Epithelial cell of esophagus (primary cell): ENCODE measurements around the gene TNFRSF14.

ENCODE experiments used
- DNase-seq: peaks from one replicate; pipeline ENCODE4 v3.0.0; 2010; ENCODE audit warnings: low read depth
- H3K4me3 ChIP-seq: 2 replicates; pipeline ENCODE4 v1.5.1; 2011; ENCODE audit warnings: mild to moderate bottlenecking, low read length, control low read depth
- TF ChIP-seq, protein P1 (sequence below): IDR thresholded peaks from 2 replicates; pipeline ENCODE4 v1.5.1; 2011; ENCODE audit warnings: low read depth, mild to moderate bottlenecking, low read length, control low read depth, inconsistent platforms; ENCODE audit not compliant: insufficient read depth; ENCODE audit errors: missing control alignments

Gene TNFRSF14

DNA sequence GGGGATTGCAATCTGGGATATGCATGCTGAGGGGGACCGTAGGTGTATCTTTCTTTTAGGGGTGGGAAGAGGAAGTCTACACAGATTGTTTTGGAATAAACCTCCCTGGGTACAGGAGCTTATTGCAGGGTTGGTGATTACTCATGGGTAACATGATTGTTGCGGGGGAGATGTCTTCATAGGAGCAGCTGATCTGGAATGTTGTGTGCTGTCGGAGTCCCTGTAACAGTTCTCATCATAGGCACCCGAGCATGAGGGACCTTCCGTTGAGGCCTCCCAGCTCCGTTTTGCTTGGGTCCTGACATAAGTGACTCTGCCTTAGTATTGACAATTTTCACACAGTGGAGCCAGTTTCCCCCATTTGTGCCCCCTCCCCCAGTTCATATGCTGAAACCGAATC lies 26.2 kb downstream of the TNFRSF14 start:
- TF ChIP-seq, protein P1, sequence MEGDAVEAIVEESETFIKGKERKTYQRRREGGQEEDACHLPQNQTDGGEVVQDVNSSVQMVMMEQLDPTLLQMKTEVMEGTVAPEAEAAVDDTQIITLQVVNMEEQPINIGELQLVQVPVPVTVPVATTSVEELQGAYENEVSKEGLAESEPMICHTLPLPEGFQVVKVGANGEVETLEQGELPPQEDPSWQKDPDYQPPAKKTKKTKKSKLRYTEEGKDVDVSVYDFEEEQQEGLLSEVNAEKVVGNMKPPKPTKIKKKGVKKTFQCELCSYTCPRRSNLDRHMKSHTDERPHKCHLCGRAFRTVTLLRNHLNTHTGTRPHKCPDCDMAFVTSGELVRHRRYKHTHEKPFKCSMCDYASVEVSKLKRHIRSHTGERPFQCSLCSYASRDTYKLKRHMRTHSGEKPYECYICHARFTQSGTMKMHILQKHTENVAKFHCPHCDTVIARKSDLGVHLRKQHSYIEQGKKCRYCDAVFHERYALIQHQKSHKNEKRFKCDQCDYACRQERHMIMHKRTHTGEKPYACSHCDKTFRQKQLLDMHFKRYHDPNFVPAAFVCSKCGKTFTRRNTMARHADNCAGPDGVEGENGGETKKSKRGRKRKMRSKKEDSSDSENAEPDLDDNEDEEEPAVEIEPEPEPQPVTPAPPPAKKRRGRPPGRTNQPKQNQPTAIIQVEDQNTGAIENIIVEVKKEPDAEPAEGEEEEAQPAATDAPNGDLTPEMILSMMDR: no peak
- DNase-seq: no peak
- H3K4me3 ChIP-seq: no peak overlapping the region

DNA sequence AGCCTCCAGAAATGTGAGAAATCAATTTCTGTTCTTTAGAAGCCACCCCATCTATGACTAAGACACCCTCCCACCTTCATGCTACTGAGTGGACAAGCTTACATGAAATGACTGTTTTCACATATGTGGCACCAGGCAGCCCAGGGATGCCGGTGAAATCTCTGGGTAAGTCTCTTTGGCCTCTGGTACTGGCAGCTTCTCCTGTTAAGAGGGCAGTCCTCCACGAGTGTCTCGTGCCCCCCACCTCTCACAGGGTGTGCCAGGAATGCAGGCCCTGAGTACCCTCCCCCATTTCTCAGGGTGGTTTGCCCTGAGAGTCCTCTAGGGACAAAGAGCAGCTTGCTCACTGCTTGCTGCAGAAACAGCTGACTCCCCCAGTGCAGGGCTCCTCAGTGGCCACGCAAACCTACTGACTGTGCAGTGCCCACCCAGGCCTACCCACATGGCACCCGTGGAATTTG lies 27.2 kb downstream of the TNFRSF14 start:
- H3K4me3 ChIP-seq: no peak overlapping the region
- TF ChIP-seq, protein P1: no peak

DNA sequence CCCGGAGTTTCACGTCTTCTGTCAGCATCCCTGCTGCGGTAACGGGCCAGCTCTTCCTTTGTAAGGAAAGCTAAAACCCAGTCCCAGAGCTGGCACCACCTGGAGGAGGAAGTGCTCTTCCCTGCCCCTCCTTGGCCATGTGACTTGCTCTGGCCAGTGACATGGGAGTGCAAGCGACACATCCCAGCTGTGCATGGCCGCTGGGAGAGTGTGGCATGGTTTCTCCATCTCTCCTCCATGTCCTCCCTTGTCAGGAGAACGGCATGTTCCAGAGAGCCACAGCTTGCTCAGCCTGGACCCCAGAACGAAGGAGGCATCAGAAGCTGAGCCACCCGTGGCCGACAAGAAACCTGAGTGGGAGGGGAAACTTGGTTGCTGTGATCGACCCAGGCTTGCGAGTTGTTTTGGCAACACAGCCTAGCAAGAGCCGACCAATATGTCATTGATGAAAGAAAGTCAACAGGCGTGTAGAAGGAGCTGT lies 27.7 kb downstream of the TNFRSF14 start:
- no peak overlapping the region for H3K4me3 ChIP-seq
- peak; percentile 23 for DNase-seq
- TF ChIP-seq, protein P1: no peak

More for the DNA sequence above, 27.2 kb downstream of the TNFRSF14 start:
- no peak for DNase-seq

DNA sequence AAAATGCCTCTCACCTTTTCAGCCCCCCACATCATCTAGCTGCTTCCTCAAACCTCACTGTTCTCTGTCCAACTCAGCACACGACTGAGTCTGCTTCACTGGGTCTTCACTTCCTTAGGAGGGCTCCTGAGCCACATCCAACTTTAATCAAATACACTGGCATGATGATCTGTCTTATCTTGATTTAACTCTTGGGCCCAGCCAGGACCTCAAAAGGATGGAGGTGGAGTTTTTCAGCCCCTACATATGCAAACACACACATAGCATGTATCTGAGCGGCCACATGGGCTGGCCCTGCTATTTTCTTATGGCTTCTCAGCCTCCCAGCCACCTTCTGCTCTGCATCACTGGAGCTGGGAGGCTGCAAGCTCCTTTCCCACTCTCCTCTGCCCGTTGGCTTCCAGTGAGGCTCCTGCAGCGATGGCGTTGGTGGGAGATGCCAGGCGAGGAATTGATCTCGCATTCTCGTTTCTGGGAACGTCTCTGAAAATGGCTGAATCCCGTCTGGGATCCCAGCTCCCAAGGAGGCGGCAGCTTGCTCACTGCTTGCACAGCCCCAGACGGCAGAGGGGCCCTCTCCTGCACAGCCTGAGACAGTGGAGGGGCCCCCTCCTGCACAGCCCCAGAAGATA lies 28.6 kb downstream of the TNFRSF14 start:
- TF ChIP-seq, protein P1: no peak
- H3K4me3 ChIP-seq: no peak overlapping the region
- DNase-seq: no peak

DNA sequence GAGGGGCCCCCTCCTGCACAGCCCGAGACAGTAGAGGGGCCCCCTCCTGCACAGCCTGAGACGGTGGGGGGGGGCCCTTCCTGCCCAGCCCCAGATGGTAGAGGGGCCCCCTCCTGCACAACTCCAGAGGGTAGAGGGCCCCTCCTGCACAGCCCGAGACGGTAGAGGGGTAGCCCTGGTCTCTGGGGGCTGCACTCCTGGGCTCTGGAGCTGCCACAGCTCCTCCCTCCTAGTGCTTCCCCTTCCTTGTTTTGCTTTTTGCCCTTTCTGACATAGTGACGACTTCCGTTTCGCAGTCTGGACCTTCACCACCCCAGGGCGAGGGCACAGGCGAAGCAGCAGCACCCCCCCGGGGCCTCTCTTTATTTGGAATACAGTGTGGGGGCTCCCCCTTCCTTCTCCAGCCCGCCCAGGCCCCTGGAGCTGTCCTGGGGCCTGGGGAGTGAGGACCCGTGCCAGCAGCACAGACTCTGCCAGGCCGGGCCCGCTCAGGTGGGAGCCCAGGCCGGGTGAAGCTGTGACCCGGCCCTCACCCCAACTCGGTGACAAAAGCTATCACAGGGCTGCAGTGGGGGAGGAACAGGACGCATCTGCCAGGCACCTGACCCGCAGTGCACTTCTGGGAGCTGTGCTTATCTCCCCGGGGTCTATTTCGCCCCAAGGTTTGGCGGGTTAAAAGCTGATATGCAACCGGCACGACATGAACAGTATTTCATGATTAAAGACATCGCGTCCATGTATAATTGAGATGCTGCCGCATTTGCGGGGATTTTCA lies 29.3 kb downstream of the TNFRSF14 start:
- DNase-seq: peak; percentile 31
- TF ChIP-seq, protein P1: no peak
- H3K4me3 ChIP-seq: peak overlapping the region; percentile 74

DNA sequence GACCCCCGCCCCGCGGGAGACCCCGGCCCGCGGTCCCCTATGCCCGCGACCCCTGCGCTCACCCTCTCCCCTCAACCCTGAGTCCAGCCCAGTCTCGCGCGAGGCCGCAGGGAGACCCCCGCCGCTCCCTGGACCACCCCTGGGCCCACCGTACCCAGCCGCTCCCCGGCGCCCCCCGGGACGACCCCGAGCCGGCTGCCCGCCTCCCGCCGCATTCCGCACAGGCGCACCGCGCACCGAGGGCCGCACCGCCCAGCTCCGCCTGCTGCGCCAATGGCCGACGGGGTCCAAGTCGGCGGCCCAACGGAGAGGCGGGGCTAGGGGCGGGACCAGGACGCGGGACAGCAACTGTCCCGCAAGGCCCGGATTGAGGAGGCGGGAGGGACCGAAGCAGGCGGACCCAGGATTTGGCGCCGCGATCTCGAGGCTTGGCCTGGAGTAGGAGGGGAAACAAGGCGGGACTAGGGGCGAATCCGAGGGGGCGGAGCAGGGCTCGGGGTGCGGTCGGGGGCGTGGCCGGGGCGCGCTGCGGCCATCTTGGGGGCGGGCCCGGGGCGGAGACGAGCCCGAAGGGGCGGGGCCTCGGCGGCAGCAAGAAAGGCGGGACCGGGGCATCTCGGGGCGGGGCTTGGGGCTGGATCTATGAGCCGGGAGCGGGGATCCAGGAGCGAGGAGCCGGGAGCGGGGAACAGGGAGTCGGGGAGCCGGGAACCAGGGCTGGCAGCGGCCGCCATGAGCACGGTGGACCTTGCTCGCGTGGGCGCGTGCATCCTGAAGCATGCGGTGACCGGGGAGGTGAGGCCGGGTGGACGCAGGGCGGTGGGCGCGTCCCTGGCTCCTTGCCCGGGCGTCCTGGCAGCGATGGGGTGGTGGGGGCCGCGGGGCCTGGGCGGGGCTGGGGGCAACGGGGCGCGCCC lies 30.2 kb downstream of the TNFRSF14 start, which contains the start of gene PRXL2B:
Gene PRXL2B, plus strand, starts transcription at position 624 of the 917 bp plus-strand sequence. Its CDS starts 109 bp downstream, at position 733.
- DNase-seq: peak; percentile 100
- TF ChIP-seq, protein P1: no peak
- H3K4me3 ChIP-seq: peak within 1 kb of the TSS; percentile 74
